Endometrial microvascular endothelial cells (primary cell): ENCODE data around the gene RNF125. TPM values are rescaled to one million over a fixed set of nuclear protein-coding genes. Genes with fewer than 3 reads are reported as not detected.
"Not testable (repeated sequence)": the region's sequence is repeated elsewhere in the genome, so short reads cannot be mapped to it uniquely, and the experiment has no call there.

Source experiments
- in situ Hi-C: cut with HindIII; loops from 2 replicates; pipeline ENCODE4 v1.10.0; 2017; ENCODE audit warnings: low sequenced_read_pairs, low pct_unique_long_range_greater_than_20kb; ENCODE audit errors: inconsistent ontology term
- total RNA-seq: library from RNA; depleted of rRNA; stranded (reverse); fragments of >200 nt; gene quantifications from one replicate; pipeline ENCODE4 v1.2.3, GENCODE V29; 2015; ENCODE audit errors: inconsistent ontology term

The RNF125 gene
- total RNA-seq, 1 donor from 2014 or later: 0.19 TPM

- in situ Hi-C loops: not testable (repeated sequence)
Observed at GRCh38 chr18:32019949-32020625, 1.5 kb downstream of the RNF125 start.

- in situ Hi-C loops: no loop called here
Observed at GRCh38 chr18:32021756-32022564, 3.3 kb downstream of the RNF125 start.

- in situ Hi-C loops: no loop called here
Observed at GRCh38 chr18:32025744-32026143, 7.1 kb downstream of the RNF125 start.

- in situ Hi-C loops: no loop called here
Observed at GRCh38 chr18:32026491-32027086, 8.0 kb downstream of the RNF125 start.

- in situ Hi-C loops: no loop called here
Observed at GRCh38 chr18:32029558-32029957, 10.9 kb downstream of the RNF125 start.

- in situ Hi-C loops: no loop called here
Observed at GRCh38 chr18:32032609-32033008, 14.0 kb downstream of the RNF125 start.

- in situ Hi-C loops: no loop called here
Observed at GRCh38 chr18:32036506-32037180, 18.0 kb downstream of the RNF125 start.

- in situ Hi-C loops: no loop called here
Observed at GRCh38 chr18:32037616-32038015, 19.0 kb downstream of the RNF125 start.

- in situ Hi-C loops: no loop called here
Observed at GRCh38 chr18:32040936-32041335, 22.3 kb downstream of the RNF125 start.

GRCh38 chr18:32042337-32042736, 23.7 kb downstream of the RNF125 start:
- in situ Hi-C loops: no loop called here

GRCh38 chr18:32048507-32049091, 30.0 kb downstream of the RNF125 start:
- in situ Hi-C loops: no loop called here

GRCh38 chr18:32049393-32050171, 31.0 kb downstream of the RNF125 start:
- in situ Hi-C loops: no loop called here

- in situ Hi-C loops: no loop called here
Observed at GRCh38 chr18:32056613-32057358, 38.2 kb downstream of the RNF125 start.

GRCh38 chr18:32057624-32058165, 39.1 kb downstream of the RNF125 start:
- in situ Hi-C loops: no loop called here

GRCh38 chr18:32060026-32060425, 41.4 kb downstream of the RNF125 start:
- in situ Hi-C loops: no loop called here

- in situ Hi-C loops: no loop called here
Observed at GRCh38 chr18:32067375-32068167, 48.9 kb downstream of the RNF125 start.

- in situ Hi-C loops: no loop called here
Observed at GRCh38 chr18:32072321-32072720, 53.7 kb downstream of the RNF125 start.
